ENCODE data around the gene TCF4.

TCF4 gene

GRCh38 chr18:55444536-55444935 is 143.5 kb downstream of the TCF4 start:
- no peak for DNase-seq (ENCODE audit: low read depth, low spot score)

- no peak for DNase-seq (ENCODE audit: low read depth, low spot score)
Observed at GRCh38 chr18:55443776-55444175, 144.2 kb downstream of the TCF4 start.

GRCh38 chr18:55442561-55442960 is 145.4 kb downstream of the TCF4 start:
- DNase-seq (ENCODE audit: low read depth, low spot score): no peak

- DNase-seq (ENCODE audit: low read depth, low spot score): no peak
Observed at GRCh38 chr18:55440988-55441387, 147.0 kb downstream of the TCF4 start.

- DNase-seq (ENCODE audit: low read depth, low spot score): no peak
Observed at GRCh38 chr18:55439056-55439455, 148.9 kb downstream of the TCF4 start.

- no peak for DNase-seq (ENCODE audit: low read depth, low spot score)
Observed at GRCh38 chr18:55435592-55435991, 152.4 kb downstream of the TCF4 start.

- DNase-seq (ENCODE audit: low read depth, low spot score): no peak
Observed at GRCh38 chr18:55433648-55434047, 154.3 kb downstream of the TCF4 start.

- DNase-seq (ENCODE audit: low read depth, low spot score): no peak
Observed at GRCh38 chr18:55433140-55433539, 154.9 kb downstream of the TCF4 start.

GRCh38 chr18:55432307-55433040 is 155.5 kb downstream of the TCF4 start:
- DNase-seq (ENCODE audit: low read depth, low spot score): no peak

GRCh38 chr18:55430026-55430425 is 158.0 kb downstream of the TCF4 start:
- no peak for DNase-seq (ENCODE audit: low read depth, low spot score)

GRCh38 chr18:55427951-55428350 is 160.0 kb downstream of the TCF4 start:
- DNase-seq (ENCODE audit: low read depth, low spot score): no peak

GRCh38 chr18:55425698-55426097 is 162.3 kb downstream of the TCF4 start:
- DNase-seq (ENCODE audit: low read depth, low spot score): no peak

GRCh38 chr18:55422456-55423180 is 165.4 kb downstream of the TCF4 start:
- no peak for DNase-seq (ENCODE audit: low read depth, low spot score)

GRCh38 chr18:55421615-55422419 is 166.2 kb downstream of the TCF4 start:
- DNase-seq (ENCODE audit: low read depth, low spot score): no peak

GRCh38 chr18:55421308-55421614 is 166.7 kb downstream of the TCF4 start:
- DNase-seq (ENCODE audit: low read depth, low spot score): no peak

GRCh38 chr18:55420665-55421307 is 167.2 kb downstream of the TCF4 start:
- DNase-seq (ENCODE audit: low read depth, low spot score): no peak

- DNase-seq (ENCODE audit: low read depth, low spot score): no peak
Observed at GRCh38 chr18:55419947-55420664, 167.9 kb downstream of the TCF4 start.

GRCh38 chr18:55419132-55419946 is 168.7 kb downstream of the TCF4 start:
- DNase-seq (ENCODE audit: low read depth, low spot score): no peak

- DNase-seq (ENCODE audit: low read depth, low spot score): no peak
Observed at GRCh38 chr18:55418439-55418838, 169.6 kb downstream of the TCF4 start.

- DNase-seq (ENCODE audit: low read depth, low spot score): no peak
Observed at GRCh38 chr18:55416791-55417190, 171.2 kb downstream of the TCF4 start.

All from activated CD4-positive, CD25-positive, alpha-beta regulatory T cell treated with anti-CD3 and anti-CD28 coated beads, Interleukin-2, amount 50 U/mL, for 16 hours (primary cell).